ENCODE results near the gene NPAT. TPM values are rescaled to one million over a fixed set of nuclear protein-coding genes. Genes with fewer than 3 reads are reported as not detected.

The NPAT gene
- total RNA-seq, 2 experiments from 2014 or later = 28.7 to 29.2 TPM

GRCh38 chr11:108233277-108233945 is 11.0 kb upstream of the NPAT start:
- Mint-ChIP-seq H3K4me1 (ENCODE audit: low read depth) (peaks cover 69% of the 10 kb centered on the region), H3K27me3 (no peaks in the 10 kb centered on the region), H3K36me3 (peaks cover 31% of the 10 kb centered on the region), H3K27ac (no peak overlapping the region), H3K4me3 (no peak overlapping the region), H3K9me3 (no peaks in the 10 kb centered on the region)
- intact Hi-C loops (cut with micrococcal nuclease) = no loop called here
- DNase-seq = no peak
- CTCF ChIA-PET = no interaction called here
- POLR2A ChIA-PET = interaction anchor here (0.6 to 1.6 kb wide), 3 partner anchors 8 to 23 kb away, joined by 3 to 4 read pairs (median 3); no protein-coding TSS in a partner anchor

DNA sequence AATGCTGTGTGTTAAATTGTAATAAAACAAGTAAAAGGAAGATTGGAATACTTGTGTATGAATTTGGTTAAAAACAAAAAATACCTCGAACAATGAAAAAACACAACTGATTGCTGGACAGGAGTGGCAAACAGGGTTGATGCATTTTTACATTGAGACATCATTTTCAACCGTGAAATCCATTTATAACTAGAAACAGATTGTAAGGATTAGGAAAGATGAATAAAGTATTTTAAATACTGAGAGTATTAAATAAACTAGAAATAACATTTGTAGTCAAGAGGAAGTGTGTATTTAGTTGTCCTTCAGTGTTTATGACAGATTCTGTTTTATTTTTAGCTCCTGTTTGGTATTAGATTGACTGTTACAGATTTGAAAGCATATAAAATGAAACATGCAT is 5.8 kb upstream of the NPAT start:
- Mint-ChIP-seq H3K36me3 (peaks cover 18% of the 10 kb centered on the region), H3K9me3 (no peaks in the 10 kb centered on the region), H3K4me3 (no peak overlapping the region), H3K4me1 (ENCODE audit: low read depth) (peaks cover 56% of the 10 kb centered on the region), H3K27me3 (no peaks in the 10 kb centered on the region), H3K27ac (peak overlapping the region; percentile 75)
- intact Hi-C loops (cut with micrococcal nuclease) = no loop called here
- no peak for DNase-seq
- CTCF ChIA-PET = interaction anchor here (1.0 to 2.0 kb wide), 3 partner anchors 9 to 219 kb away, joined by 3 to 5 read pairs (median 3); partner anchors contain the start of gene CUL5
- POLR2A ChIA-PET = interaction anchor here (0.9 to 1.3 kb wide), 2 partner anchors 9 to 11 kb away, joined by 3 to 4 read pairs; no protein-coding TSS in a partner anchor

- Mint-ChIP-seq H3K27ac (no peak overlapping the region), H3K4me1 (ENCODE audit: low read depth) (peaks cover 42% of the 10 kb centered on the region), H3K4me3 (peak overlapping the region; percentile 77), H3K36me3 (peaks cover 13% of the 10 kb centered on the region), H3K9me3 (no peaks in the 10 kb centered on the region), H3K27me3 (no peaks in the 10 kb centered on the region)
- POLR2A ChIA-PET = interaction anchor here (4.2 to 5.7 kb wide), 2 partner anchors 11 to 14 kb away, joined by 41 to 62 read pairs; no protein-coding TSS in a partner anchor
- DNase-seq = no peak
- intact Hi-C loops (cut with micrococcal nuclease) = no loop called here
- CTCF ChIA-PET = interaction anchor here (0.6 to 3.1 kb wide), 2 partner anchors 11 to 31 kb away, joined by 3 to 19 read pairs; no protein-coding TSS in a partner anchor
These were observed 3.6 kb upstream of the NPAT start for GRCh38 chr11:108226036-108226435.

- POLR2A ChIA-PET = interaction anchor here (0.7 to 5.7 kb wide), 5 partner anchors 9 to 27 kb away, joined by 3 to 62 read pairs (median 30); no protein-coding TSS in a partner anchor
- Mint-ChIP-seq H3K4me3 (no peak overlapping the region), H3K9me3 (no peaks in the 10 kb centered on the region), H3K27me3 (no peaks in the 10 kb centered on the region), H3K4me1 (ENCODE audit: low read depth) (peaks cover 45% of the 10 kb centered on the region), H3K36me3 (peaks cover 13% of the 10 kb centered on the region), H3K27ac (no peak overlapping the region)
- peak; percentile 51 for DNase-seq
- intact Hi-C loops (cut with micrococcal nuclease) = loop anchor here (1.0 to 5.0 kb wide), 9 partner anchors 11 to 663 kb away; partner anchors contain the start of genes RAB39A and SLC35F2
- CTCF ChIA-PET = interaction anchor here (3.1 kb wide), 1 partner anchor 12 kb away, joined by 19 read pairs; no protein-coding TSS in a partner anchor
These were observed 2.7 kb upstream of the NPAT start for GRCh38 chr11:108224911-108225786.

DNA sequence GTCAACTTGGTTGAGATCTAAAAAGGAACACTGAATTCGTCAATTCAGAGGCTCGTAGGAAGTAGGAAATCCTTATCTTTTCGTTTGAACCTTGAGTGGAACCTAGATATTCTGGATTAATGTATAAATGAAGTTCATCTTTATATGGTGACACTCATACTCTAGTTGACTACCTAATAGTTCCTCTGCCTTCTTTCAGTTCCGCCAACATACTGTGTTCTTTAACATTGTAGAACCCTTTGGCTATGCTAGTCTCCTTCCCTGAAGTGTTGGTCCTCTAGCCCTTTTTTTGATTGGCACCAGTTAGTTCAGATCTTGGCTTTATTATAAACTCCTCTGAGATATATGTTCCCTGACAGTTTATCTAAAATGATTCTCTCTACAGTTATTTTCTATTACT is 1.9 kb upstream of the NPAT start:
- CTCF ChIA-PET = interaction anchor here (1.2 to 3.1 kb wide), 6 partner anchors 9 to 27 kb away, joined by 3 to 19 read pairs (median 11); no protein-coding TSS in a partner anchor
- H3K36me3 Mint-ChIP-seq = peaks cover 10% of the 10 kb centered on the region
- intact Hi-C loops (cut with micrococcal nuclease) = loop anchor here (1.0 to 5.0 kb wide), 8 partner anchors 12 to 662 kb away; partner anchors contain the start of genes RAB39A and SLC35F2
- peaks cover 46% of the 10 kb centered on the region for H3K4me1 Mint-ChIP-seq (ENCODE audit: low read depth)
- no peak overlapping the region for H3K27ac Mint-ChIP-seq
- no peak for DNase-seq
- H3K9me3 Mint-ChIP-seq = no peaks in the 10 kb centered on the region
- no peaks in the 10 kb centered on the region for H3K27me3 Mint-ChIP-seq
- H3K4me3 Mint-ChIP-seq = no peak overlapping the region
- POLR2A ChIA-PET = interaction anchor here (0.7 to 5.7 kb wide), 9 partner anchors 9 to 26 kb away, joined by 3 to 62 read pairs (median 12); no protein-coding TSS in a partner anchor

DNA sequence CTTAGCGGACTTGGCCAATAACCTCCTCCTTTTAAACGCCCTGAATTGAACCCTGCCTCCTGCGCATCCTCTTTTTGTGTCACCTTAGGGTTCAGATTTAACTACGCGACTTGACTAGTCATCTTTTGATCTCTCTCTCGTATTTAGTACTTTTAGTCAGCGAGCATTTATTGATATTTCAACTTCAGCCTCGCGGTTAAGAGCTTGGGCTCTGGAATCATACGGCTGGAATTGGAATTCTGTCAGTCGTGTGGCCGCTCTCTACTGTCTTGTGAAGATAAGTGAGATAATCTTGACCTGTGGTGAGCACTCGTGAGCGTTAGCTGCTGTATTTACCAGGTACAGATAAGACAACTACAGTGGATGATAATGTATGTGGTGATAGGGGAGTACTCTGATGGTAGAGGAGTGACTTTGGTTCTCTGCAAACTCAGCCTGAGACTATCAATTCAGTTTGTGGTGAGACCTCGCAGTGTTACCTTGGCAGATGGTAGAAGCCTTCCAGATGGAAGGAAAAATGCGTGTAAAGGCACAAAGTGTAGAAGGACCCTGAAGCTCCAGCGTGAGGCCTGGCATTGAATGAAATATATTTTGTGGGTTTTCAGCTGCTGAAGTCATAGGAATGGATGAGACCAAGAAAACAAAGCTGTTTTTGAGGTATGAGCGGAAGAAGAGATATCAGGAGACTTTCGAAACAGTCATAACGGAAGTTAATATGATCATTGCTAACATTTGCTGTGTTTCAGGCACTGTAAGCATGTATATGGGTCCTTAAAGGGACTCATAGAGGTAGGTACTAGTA is 1.1 kb upstream of the NPAT start:
- Mint-ChIP-seq H3K9me3 (no peaks in the 10 kb centered on the region), H3K4me3 (no peak overlapping the region), H3K4me1 (ENCODE audit: low read depth) (peaks cover 47% of the 10 kb centered on the region), H3K36me3 (peaks cover 12% of the 10 kb centered on the region), H3K27me3 (no peaks in the 10 kb centered on the region), H3K27ac (no peak overlapping the region)
- CTCF ChIA-PET = interaction anchor here (0.8 to 2.7 kb wide), 13 partner anchors 8 to 370 kb away, joined by 3 to 19 read pairs (median 3); partner anchors contain the start of gene EXPH5
- DNase-seq = peak; percentile 55
- POLR2A ChIA-PET = interaction anchor here (0.7 to 5.7 kb wide), 14 partner anchors 9 to 275 kb away, joined by 3 to 62 read pairs (median 6); partner anchors contain the start of gene POGLUT3
- intact Hi-C loops (cut with micrococcal nuclease) = loop anchor here (1.0 to 5.0 kb wide), 14 partner anchors 13 to 661 kb away; partner anchors contain the start of genes CUL5, EXPH5, RAB39A and SLC35F2

DNA sequence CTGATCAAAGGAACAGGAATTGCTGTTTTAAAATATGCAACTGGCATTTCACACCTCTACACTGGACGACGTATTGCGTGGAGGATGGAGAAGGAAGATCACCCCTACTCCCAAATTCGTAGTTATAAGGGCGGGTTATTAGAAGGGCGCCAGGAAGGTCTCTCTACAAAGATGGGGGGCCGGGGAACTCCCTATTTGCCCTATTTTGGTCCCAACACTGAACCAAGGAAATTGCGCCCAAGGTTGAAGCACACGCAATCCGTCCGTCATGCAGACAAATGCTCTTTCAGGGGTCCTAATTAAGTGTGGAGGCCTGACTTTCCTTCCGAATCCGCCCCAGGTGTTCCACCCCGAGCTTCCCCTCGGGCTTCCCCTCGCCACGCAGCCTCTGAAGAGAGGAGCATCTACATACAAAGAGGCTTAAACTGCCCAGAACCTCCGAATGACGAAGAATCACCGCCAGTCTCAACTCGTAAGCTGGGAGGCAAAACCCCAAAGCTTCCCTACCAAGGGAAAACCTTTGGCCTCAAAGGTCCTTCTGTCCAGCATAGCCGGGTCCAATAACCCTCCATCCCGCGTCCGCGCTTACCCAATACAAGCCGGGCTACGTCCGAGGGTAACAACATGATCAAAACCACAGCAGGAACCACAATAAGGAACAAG is 396 bp downstream of the NPAT start:
- no peak for DNase-seq
- POLR2A ChIA-PET = interaction anchor here (0.6 to 5.7 kb wide), 14 partner anchors 8 to 276 kb away, joined by 3 to 62 read pairs (median 4); partner anchors contain the start of gene POGLUT3
- H3K36me3 Mint-ChIP-seq = peaks cover 11% of the 10 kb centered on the region

GRCh38 chr11:108221371-108221770 is 1.1 kb downstream of the NPAT start:
- H3K27me3 Mint-ChIP-seq = no peaks in the 10 kb centered on the region
- intact Hi-C loops (cut with micrococcal nuclease) = loop anchor here (1.0 to 5.0 kb wide), 6 partner anchors 85 to 659 kb away; partner anchors contain the start of gene SLC35F2
- H3K36me3 Mint-ChIP-seq = peaks cover 11% of the 10 kb centered on the region
- DNase-seq = no peak
- no peaks in the 10 kb centered on the region for H3K9me3 Mint-ChIP-seq
- POLR2A ChIA-PET = interaction anchor here (1.0 to 2.7 kb wide), 4 partner anchors 8 to 98 kb away, joined by 3 to 14 read pairs (median 4); no protein-coding TSS in a partner anchor
- peaks cover 50% of the 10 kb centered on the region for H3K4me1 Mint-ChIP-seq (ENCODE audit: low read depth)
- CTCF ChIA-PET = interaction anchor here (1.6 to 2.7 kb wide), 2 partner anchors 20 to 22 kb away, joined by 5 to 12 read pairs; no protein-coding TSS in a partner anchor
- no peak overlapping the region for H3K4me3 Mint-ChIP-seq
- no peak overlapping the region for H3K27ac Mint-ChIP-seq

More for the DNA sequence above, 396 bp downstream of the NPAT start:
- H3K27me3 Mint-ChIP-seq = no peaks in the 10 kb centered on the region
- intact Hi-C loops (cut with micrococcal nuclease) = loop anchor here (1.0 to 5.0 kb wide), 12 partner anchors 22 to 660 kb away; partner anchors contain the start of genes ACAT1, C11orf65, CUL5 and SLC35F2
- CTCF ChIA-PET = interaction anchor here (0.6 to 2.7 kb wide), 12 partner anchors 10 to 213 kb away, joined by 3 to 19 read pairs (median 3); partner anchors contain the start of gene CUL5
- H3K27ac Mint-ChIP-seq = no peak overlapping the region
- no peaks in the 10 kb centered on the region for H3K9me3 Mint-ChIP-seq
- H3K4me1 Mint-ChIP-seq (ENCODE audit: low read depth) = peaks cover 49% of the 10 kb centered on the region
- no peak overlapping the region for H3K4me3 Mint-ChIP-seq

DNA sequence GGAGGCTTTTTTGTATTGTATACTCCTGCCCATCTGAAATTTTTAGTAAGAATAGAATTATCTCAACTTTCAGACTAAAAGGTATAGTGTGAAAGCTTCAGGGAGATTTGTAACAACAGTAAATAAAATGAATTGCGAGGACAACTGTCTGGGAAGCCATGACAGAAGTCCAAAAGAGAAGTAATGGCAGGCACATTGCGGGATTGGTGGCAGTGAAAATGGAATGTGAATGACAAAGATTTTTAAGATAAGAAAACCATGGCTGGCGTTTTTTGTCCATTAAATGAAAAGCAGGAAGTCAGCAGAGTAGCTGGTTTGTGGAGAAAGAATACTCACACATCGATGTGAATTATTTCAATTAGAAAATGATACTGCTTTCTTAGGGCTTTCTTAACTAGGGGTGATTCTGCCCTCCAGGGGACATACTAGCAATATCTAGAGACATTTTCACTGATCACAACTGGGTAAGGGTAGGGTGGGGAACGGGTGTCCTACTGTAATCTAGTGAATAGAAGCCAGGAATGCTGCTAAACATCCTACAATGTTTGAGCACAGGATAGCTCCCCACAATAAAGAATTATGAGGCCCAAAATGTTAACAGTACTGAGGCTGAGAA is 1.6 kb downstream of the NPAT start:
- CTCF ChIA-PET = interaction anchor here (1.1 to 1.6 kb wide), 2 partner anchors 22 to 102 kb away, joined by 4 to 5 read pairs; no protein-coding TSS in a partner anchor
- DNase-seq = no peak
- H3K4me3 Mint-ChIP-seq = no peak overlapping the region
- intact Hi-C loops (cut with micrococcal nuclease) = loop anchor here (1.0 to 5.0 kb wide), 6 partner anchors 85 to 659 kb away; partner anchors contain the start of gene SLC35F2
- peaks cover 11% of the 10 kb centered on the region for H3K36me3 Mint-ChIP-seq
- H3K27me3 Mint-ChIP-seq = no peaks in the 10 kb centered on the region
- H3K4me1 Mint-ChIP-seq (ENCODE audit: low read depth) = peaks cover 51% of the 10 kb centered on the region
- H3K27ac Mint-ChIP-seq = no peak overlapping the region
- no peaks in the 10 kb centered on the region for H3K9me3 Mint-ChIP-seq
- POLR2A ChIA-PET = interaction anchor here (1.0 to 1.6 kb wide), 3 partner anchors 11 to 98 kb away, joined by 3 to 4 read pairs (median 3); no protein-coding TSS in a partner anchor
